GM21423 (cell line): ENCODE results near the gene MMP24OS.

ENCODE experiments used
- ATAC-seq: cut with Tn5 transposase; IDR thresholded peaks from one replicate; pipeline ENCODE4 v1.9.1; 2021; ENCODE audit warnings: mild to moderate bottlenecking, moderate library complexity; ENCODE audit not compliant: unreplicated experiment

Gene MMP24OS

DNA sequence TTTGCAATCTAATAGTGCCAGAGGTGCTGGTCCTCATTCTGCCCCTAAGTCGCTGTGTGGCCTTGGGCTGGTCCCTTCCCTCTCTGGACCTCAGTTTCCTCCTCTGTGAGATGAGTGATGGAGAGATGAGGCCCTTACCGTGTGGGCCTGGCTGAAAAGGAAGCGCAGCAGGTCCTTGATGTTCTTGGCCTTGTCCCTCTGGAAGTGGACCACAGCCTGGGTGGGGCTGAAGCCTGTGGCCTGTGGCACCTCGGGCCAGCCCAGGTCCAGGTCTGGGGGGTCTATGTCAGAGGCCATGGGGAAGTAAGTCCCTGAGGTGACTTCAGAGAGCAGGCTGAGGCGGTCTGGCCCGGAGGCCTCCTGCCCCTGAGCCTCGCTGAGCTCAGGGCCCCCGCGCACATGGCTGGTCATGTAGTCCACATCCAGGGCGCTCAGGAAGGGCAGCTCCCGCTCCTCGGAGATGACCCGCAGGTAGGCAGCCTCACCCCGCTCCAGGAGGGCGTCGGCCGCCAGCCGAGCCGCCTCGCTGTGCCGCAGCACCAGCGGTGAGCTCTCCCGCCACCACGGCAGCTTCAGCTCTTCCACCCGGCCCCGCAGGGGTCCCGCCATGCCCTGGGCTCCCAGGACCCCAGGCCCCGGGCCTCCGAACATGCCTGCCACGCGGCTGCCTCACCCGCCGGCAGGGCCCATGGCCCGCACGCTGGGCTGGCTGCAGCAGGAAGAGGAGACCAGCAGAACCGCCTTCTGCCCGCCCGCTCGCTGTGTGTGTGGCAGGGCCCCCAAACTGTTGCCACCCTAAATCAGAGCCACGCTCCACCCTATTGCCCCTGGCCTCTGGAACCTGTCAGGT lies 14.0 kb upstream of the MMP24OS start, which contains the start of gene FAM83C:
FAM83C (minus strand) TSS at position 772 of the 850 bp plus-strand sequence; CDS start at position 651, 121 bp downstream.
- no peak for ATAC-seq

DNA sequence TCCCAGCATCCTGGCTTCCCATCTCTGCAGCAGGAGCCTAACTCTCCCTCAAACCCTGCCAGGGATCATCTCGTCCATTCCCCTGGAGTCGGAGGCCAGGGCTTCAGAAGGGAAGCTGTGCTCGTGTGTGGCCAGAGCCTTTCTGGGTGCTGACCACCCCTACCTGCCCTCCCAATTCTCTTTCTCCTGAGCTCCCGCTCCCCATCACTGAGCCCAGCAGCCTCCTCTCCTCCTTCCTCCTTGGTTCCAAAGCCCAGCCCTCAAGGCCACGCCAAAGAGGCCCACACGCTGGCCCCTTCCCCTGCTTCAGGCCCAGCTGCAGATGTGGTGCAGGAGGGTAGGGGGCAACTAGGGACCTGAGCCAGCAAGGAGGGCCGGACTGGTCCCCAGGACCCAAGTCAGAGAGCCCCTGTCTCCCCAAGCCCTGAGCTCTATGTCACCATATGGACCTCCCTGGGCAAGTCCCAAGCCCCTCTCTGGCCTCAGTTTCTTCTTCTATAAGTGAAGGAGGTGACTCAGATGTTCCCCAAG lies 13.0 kb upstream of the MMP24OS start:
- ATAC-seq = no peak

DNA sequence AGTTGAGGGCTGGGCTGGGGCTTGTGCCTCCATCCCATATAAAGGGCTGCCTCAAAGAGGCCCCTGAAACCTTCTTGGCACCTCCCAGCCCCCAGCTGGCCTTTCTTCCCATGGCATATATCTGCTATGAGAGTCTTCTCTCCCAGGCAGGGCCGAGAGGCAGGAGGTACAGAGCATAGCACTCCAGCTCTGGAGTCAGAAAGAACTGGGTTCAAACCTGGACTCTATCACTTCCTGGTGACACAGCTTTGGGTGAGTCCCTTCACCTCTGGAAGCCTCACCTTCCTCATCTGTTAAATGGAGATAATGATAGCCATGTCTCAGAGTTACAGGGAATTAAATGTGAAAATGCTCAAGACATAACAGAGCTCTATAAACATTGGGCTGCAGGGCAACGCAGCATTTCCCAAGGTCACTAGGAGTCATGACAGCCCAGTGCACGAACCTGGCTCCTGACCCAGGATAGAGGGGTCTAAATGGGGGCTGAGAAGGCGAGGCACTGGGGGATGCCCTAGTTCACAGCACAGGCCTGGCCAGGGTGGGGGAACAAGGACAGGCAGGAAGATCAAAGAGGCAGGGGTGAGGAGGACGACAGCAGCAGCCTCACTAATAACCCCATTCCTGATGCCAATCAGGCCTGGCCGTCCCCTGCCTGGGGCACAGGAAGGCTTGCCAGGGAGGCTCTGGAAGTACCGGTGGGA lies 12.4 kb upstream of the MMP24OS start:
- no peak for ATAC-seq

DNA sequence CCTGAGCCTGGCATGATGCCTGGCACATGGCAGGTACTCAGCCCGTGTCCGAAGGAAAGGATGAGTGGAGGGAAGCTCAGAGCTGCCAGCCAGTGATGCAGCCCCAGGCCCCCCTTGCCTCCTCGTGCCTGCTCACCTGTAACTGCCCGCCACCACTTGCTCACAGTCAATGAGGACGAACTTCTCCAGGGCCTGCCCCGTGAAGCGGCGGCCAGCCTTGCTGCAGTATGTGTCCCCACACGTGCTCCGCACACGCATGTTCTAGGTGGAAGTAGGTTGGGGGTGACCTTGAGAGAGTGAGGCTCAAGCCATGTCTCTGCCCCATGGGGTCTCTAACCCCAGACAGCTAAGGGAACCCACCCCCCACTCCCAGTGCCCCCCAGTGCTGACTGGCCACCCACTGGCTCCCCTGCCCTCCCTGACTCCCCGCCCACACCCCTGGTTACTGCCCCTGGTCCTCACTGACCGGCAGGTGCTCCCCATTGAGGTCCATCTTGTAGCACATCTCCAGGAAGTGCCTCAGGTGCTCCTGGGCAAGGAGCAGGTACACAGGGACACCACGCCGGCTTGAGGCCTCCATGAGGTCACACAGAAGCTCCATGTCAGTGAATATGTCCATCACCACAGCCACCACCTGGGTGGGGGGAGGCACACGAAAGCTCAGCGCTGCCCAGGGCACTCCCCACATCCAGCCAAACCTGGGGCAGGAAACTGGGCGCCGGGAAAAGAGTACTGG lies 10.6 kb upstream of the MMP24OS start:
- ATAC-seq = no peak

DNA sequence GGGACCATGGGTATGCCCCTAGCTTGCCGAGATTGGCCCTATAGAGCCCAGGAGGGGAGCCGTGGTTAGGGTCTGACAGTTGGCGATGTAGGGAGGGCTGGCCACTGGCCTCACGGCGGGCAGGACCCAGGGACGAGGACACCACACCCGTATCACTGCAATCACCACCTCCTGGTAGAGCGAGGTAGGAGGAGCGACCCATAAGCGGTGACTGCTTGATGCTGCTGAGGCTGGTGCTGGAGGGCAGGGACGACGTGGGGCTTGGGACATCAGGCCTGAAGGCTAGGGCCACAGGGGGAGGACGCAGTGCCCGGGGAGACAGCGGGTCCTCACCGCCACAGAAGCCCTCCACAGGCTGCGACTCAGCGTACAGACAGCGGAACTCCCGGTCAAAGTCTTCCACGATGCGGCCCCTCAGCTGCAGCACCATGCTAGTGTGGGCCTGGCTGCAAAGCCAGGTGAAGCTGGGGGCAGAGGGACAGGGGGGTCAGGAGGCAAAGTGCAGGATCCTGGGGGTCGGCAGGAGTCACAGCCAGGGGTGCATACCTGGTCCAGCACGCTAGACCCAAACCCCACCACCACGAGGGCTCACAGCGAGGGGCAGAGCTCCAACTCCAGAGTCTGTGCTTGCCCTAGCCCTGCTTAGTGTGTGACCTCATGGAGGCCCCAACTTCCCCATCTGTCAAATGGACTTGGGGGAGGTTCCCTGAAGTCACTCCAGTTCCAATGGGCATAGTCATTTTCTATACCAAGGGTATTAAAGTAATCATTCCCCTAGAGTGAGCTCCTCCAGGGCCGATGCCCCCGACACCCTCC lies 9.8 kb upstream of the MMP24OS start:
- no peak for ATAC-seq

DNA sequence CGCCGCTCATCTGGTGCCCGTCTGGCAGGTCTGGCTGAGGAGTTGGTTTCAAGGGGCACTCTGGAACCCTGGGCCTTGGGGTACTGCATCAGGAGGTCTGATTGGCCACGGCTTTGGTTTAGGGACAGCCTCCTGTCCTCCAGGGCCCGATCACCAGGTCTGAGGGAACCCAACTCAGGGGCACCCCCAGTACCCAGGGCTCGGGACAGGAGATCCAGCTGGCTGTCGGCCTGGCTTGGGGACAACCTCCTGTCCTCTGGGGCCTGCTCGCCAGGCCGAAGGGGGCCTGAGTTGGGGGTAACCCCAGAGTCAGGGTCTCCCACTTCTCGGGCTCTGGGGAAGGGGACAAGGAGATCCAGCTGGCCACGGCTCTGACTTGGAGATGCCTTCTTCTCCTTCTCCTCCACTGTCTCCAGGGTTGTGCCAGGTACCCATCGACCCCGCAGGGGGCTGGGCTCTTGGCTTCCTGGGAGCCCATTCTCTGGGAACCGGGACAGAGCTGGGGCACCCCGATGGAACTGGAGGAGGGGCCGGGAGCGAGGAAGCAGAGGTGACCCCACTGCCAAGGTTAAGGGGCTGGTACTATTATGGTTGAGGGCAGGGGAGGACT lies 9.1 kb upstream of the MMP24OS start:
- no peak for ATAC-seq

DNA sequence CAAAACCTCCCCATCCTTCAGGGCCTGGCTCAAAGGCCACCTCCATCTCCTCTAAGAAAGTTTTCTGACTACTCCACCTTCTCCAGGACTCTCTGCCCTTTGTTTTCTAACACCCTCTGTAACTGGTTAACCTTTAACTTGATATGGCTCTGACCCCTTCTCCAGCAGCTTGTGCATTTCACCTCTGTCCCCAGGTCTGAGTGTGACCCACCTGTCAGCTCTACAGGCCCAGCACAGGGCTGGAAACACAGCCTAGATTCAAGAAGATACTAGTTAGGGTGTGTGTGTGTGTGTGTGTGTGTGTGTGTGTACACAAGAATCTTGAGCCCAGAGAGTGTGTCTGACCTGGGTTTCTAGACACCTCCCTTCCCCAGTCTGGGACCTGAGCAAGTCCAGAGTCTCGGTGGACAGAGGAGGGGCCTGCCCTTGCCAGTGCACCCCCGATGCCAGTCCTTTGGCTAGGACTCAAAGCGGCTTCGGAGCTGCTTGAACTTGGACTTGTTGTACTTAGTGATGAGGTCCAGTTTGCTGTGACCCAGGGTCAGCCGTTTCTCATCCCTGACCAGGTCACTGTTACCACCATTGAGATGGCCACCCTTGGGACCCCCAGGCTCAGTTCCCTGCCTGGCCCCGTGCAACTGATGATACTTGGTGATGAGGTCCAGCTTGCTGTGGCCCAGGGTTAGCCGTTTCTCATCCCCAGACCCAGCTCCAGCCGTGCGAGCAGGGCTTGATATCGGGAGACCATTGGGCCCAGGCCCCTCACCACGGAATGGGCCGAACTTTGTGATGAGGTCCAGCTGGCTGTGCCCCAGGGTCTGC lies 8.4 kb upstream of the MMP24OS start:
- ATAC-seq = no peak

DNA sequence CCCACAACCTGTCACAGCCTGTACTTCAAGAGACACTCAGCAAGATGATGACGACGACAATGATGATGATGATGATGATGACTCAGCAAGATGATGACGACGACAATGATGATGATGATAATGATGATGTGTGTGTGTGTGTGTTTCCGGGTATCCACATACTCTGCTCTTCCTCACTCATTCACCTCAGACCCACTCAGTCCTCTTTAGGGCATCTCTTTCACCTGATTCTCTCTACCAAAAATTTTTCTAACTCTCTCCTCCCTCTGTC lies 7.8 kb upstream of the MMP24OS start:
- no peak for ATAC-seq

DNA sequence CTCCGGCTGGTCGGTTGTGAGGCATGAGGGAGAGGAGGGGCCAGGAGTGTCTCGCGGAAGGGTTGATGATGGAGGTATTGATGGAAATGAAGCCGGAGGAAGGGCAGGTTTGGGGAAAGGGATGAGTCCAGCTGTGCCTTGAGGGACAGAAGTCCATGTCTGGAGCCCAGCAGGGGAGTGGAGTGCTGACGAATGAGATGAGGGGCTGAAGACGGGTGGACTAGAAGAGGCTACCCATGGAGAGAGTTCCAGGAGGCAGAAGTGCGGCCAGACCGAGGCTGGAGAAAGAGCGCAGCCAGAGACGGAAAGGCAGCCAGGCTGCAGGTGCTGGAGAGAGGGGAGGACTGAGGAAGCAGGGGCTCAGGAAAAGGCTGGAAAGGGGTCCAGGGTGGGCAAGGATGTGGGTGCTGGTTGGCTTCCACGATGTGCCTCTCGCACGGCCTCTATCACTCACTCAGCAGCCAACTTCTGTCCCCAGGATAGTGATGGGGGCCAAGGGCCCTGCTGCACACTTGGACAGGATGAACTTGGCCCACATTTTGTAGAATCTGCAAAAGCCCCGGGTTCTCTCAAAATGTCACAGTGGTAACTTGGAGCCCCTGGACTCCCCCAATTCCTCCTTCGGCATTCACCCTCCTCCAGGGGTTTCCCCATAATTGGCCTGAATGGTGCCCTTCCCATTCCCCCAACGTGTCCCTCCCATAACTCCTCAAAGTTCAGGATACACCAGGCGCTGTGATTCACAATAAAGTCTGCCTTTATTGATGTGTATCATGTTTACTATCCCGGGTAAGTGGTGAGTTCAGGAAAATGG lies 7.3 kb upstream of the MMP24OS start:
- no peak for ATAC-seq

DNA sequence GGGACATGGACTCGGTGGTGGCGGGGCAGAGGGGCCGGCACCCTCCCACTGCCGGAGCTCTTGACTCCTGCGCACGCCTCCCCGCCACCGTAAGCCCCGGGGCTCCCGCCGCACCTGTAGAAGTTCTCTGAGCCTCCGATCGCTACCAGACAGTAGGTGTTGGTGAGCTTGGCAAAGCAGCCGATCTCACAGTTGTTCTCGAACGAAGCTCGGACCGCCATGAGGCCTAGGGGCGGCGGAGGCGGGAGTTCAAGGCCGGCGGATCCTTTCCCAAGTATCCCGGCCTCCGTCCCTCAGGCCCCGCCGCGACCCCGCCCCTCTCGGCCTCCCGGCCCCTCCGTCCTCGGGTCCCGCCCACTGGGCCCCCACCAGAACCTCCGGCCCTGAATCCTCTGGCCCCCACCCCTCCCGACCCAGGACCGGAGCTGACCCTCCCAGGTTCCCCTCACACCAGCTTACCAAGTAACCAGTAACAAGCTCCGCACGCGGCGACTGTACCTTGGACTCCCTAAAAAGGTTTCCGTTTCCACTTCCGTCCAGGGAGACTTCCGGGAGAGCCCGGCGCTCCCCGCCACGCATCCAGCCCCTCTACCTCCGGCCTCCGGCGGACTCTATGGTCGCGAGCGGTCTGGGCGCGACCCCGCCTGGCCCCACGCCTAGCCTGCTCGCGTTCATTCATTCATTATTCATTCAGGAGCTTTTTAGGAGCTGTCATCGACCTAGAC lies 6.5 kb upstream of the MMP24OS start, which contains the start of gene EIF6:
EIF6 (minus strand) TSS at position 506 of the 725 bp plus-strand sequence; CDS start at position 221, 285 bp downstream.
- peak; percentile 69 for ATAC-seq

DNA sequence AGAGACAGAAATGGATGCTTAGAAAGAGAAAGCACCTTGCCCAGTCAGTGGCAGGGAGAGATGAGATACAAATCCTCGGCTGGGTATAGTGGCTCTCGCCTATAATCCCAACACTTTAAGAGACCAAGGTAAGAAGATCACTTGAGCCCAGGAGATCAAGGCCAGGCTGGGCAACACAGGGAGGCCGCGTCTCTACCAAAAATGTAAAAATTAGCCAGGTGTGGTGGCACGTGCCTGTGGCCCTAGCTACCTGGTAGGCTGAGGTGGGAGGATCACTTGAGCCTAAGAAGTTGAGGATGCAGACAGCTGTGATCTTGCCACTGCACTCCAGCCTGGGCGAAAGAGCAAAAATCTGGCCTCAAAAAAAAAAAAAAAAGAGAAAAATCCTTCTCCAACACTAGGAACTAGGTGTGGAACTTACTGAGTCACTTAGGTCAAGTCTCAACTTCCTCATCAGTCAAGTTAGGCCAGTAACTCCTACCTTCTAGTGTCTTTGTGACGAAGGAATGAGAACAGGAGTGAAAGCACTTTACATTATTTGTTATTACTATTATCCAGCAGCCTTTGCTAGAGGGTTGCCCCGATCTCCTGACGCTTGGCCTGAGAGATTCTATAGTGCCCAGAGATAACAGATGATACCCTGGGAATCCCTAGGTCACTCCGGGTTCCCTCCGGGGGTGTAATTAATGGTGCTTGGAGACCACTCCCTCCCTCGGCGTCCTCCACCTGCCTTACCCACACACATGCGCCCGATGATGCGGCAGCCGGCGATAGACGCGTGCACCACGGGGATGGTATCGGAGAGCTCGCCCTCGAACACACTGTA lies 5.7 kb upstream of the MMP24OS start:
- no peak for ATAC-seq

DNA sequence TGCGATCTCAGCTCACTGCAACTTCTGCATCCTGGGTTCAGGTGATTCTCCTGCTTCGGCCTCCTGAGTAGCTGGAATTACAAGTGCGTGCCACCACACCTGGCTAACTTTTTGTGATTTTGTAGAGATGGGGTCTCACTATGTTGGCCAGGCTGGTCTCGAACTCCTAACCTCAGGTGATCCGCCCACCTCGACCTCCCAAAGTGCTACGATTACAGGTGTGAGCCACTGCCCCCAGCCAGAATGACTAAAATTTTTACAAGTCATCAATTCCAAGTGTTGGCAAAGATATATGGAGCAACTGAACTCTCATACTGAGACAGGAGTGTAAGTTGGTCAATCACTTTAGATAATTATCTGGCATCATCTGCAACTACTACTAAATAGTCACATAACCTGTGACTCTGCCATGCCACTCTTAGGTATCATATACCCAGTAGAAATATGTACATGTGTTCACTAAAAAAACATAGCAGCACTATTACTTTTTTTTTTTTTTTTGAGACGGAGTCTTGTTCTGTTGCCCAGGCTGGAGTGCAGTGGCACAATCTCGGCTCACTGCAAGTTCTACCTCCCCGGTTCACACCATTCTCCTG lies 3.7 kb upstream of the MMP24OS start:
- ATAC-seq = no peak

DNA sequence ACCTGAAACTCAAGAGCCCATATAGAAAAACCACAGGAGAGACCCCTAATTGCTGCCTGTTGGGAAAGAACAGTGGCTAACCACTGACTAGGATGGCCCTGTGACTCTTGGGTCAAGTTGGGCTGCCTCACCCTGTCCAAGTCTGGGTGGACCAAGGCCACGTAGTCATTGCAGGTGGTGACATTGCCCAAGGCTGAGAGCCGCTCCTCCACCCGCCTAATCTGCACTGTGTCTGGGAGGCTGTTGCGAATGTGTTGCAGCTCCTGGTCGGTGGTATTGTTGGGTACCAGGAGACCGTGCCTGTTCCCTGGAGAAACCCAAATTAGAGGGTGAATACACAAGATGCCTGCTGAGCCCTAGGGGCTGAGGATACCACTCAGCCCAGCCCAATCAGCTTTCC lies 2.6 kb upstream of the MMP24OS start:
- ATAC-seq = no peak

DNA sequence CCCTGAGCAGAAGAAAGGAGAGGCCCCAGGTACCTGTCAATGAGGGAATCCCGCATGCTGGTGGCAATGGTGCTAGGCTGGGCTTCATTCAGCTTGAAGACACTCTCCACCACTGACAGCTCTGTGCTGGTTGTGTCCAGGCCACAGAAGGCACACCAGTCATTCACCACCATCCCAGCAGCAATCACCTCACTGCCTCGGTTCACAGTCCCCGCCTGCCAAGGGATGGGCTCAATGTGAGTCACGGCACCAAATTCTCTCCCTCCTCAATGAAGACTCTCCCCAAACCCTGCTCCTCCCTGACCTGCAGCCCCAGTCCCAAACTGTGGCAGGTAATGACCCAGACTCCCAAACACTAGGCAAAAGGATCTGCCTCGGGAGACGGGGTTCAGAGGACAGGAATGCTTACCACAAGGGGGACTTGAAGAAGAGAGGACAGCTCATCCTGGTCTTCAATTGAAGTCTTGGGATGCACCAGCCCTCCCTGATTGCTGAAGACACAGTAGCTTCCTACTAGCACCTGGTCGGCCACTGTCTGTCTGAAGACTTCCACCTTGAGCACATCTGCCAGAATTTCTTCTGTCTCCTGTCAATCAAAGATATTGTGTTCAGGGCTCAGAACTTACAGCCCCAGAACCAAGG lies 1.7 kb upstream of the MMP24OS start:
- no peak for ATAC-seq

DNA sequence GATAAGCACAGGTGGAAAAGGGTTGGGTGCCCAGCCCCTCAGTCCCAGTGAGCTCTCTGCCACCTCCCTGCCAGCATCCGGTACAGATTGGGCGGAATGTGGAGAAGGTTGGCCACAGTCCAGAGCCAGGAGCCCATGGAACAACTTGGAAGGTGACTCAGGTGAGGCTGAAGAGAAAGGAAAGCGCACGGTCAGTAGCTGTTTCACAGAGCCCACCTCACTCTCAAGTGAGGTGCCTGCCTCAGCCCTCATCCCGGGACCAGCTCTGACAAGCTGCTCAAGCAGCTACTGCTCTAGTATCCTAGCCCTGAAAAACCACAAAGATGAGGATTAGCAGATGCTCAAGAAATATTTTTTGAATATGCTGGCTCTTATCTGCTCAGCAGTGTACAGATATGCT lies 1.1 kb upstream of the MMP24OS start:
- no peak for ATAC-seq

DNA sequence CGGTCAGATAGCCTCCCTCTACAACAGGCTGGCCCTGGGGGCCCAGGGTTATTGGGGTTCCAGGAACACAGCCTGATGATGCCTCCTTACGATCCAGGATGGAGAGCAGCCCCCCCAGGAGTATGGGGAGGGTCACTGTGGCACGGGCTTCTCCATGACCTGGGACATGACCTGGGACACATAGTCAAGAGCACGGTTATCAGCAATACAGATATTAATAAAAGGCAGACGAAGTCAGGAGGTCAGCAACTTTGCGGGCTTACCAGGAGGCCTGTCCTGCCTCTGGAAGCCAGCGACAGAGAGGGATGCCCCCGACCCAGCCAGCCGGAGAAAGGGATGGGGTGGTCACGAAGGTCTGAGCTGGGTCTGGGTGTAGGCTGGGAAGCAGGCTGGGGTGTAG lies 795 bp downstream of the MMP24OS start:
- no peak for ATAC-seq
